ENCODE measurements around the gene MTG2. TPM values are rescaled to one million over a fixed set of nuclear protein-coding genes. Genes with fewer than 3 reads are reported as not detected.

The MTG2 gene
- total and polyA plus RNA-seq, 2 of the 13 experiments (the other 11 are each of a cell fraction or from before 2014, with no cell fraction given), result 20.4 to 37.8 TPM

DNA sequence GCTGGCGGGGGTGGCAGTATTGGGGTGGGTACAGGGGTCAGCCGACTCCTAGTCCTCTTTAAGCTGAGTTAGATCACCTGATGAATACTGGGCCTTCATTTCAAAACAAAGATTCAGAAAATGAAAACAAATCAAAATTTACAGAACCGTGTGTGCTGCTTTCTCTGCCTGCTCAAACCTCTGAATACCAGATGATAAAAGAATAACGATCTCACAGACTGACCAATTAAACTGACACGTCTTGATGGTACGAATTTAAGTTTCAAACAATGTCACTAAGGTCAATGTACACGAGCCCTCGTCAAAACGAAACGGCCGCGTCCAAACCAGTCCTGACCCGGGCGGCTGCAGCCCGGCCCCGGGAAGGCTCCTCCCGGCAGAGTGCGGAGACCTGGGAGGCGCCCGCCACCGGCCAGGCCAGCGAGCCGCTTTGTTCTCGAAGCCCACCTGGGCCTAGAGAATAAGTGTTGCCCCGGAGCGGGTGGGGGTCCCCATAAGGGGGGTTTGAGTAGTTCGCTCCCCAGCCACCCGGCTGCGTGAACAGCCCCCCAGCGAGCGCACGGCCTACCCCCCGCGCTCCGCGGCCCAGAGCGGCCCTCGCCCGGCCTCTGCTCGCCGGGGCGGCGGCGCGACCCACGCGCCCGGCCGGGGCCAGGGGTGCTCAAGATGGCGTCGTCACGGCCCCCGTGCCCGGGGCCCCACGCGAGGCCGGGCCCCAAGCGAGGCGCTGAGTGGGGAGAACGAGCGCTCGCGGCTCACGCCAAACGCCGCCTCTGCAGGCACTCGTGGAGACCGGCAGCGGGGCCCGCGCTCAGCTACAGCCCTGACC is 40.4 kb upstream of the MTG2 start (continued):
- TF ChIP-seq, protein P1, sequence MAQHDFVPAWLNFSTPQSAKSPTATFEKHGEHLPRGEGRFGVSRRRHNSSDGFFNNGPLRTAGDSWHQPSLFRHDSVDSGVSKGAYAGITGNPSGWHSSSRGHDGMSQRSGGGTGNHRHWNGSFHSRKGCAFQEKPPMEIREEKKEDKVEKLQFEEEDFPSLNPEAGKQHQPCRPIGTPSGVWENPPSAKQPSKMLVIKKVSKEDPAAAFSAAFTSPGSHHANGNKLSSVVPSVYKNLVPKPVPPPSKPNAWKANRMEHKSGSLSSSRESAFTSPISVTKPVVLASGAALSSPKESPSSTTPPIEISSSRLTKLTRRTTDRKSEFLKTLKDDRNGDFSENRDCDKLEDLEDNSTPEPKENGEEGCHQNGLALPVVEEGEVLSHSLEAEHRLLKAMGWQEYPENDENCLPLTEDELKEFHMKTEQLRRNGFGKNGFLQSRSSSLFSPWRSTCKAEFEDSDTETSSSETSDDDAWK (CRISPR knock-in tag; IDR thresholded peaks at IDR 0.05), result no peak
- TF ChIP-seq, protein P2, sequence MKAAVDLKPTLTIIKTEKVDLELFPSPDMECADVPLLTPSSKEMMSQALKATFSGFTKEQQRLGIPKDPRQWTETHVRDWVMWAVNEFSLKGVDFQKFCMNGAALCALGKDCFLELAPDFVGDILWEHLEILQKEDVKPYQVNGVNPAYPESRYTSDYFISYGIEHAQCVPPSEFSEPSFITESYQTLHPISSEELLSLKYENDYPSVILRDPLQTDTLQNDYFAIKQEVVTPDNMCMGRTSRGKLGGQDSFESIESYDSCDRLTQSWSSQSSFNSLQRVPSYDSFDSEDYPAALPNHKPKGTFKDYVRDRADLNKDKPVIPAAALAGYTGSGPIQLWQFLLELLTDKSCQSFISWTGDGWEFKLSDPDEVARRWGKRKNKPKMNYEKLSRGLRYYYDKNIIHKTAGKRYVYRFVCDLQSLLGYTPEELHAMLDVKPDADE (CRISPR knock-in tag; IDR thresholded peaks at IDR 0.05), result peak; percentile 6; the same call in 1 of the 2 replicates
- no peak for TF ChIP-seq ZNF3 (CRISPR knock-in tag; IDR thresholded peaks at IDR 0.05)
- 0 out of 2 replicates have a peak, but pooled peaks have one; percentile 61 for TF ChIP-seq ZNF44 (CRISPR knock-in tag; IDR thresholded peaks at IDR 0.05)
- TF ChIP-seq ZKSCAN5 (CRISPR knock-in tag; IDR thresholded peaks at IDR 0.05), result no peak

DNA sequence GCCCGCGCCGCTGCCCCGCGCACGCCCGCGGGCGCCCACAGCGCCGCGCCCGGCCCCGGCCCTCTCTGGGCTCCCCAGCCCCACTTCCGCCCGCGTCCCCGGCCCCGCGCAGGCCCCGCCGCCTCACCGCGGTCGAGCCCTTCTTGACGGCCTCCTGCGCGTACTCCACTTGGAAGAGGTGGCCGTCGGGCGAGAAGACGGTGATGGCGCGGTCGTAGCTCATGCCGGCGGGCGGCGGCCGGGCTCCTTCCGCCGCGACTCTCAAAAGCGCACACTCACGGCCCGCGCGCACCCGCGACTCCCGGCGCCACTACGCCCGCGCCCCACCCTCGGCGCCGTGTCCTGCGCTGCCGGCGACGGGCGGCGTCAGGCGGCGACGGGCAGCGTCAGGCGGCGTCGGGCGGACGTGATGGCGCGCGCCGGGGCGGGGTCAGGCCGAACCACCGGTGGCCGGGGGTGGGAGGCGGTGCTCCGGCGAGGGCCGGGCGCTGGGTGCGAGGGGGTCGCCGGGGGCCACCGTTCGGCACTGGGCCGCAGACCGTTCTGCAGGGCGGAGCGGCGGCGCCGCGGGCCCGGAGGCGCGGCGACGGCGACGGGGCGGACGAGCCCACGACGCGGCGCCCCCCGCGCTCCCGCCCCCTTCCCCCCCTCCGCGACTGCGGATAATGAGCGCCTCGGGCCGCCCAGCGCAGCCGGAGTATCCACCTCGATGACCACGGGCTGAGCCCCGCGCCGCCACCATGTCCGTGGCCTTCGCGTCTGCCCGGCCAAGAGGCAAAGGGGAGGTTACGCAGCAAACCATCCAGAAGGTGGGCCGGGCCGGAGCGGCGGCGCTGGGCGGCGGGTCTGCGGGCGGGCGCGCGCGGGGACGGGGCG is 39.5 kb upstream of the MTG2 start, which contains the start of the genes PSMA7 and SS18L1:
Gene PSMA7, minus strand, starts transcription at position 314 of the 876 bp plus-strand sequence. Its CDS starts 91 bp downstream, at position 223.
Gene SS18L1, plus strand, starts transcription at position 689 of the 876 bp plus-strand sequence. Its CDS starts 52 bp downstream, at position 741.
- Histone ChIP-seq H3K27ac (ENCODE audit: extremely low read length, insufficient read depth, low read length) (peak within 1 kb of the TSS; percentile 72), H3K27me3 (ENCODE audit: control insufficient read depth in 1 of 2, insufficient read depth in 2 of 2, low read length in 2 of 2) (no peaks in the 10 kb centered on the region; a peak in 1 of 5 replicates), H3K79me2 (ENCODE audit: insufficient read depth, low read length) (peaks cover 83% of the 10 kb centered on the region), H3K36me3 (replicated peaks in 1 of 2; ENCODE audit: control insufficient read depth in 1 of 2, insufficient read depth in 2 of 2, low read length in 2 of 2) (peaks cover 16 to 26% of the 10 kb centered on the region in 2 experiments), H3K9me3 (ENCODE audit: low read length) (no peaks in the 10 kb centered on the region), H3K4me1 (ENCODE audit: insufficient read depth, low read length) (peaks cover 59% of the 10 kb centered on the region), H3K4me3 (replicated peaks in 1 of 3; ENCODE audit: insufficient read depth in 1 of 3, low read depth in 2 of 3, low read length in 3 of 3) (peak within 1 kb of the TSS; percentile 87 to 93 (median 88)), H3K9ac (ENCODE audit: insufficient read depth, low read depth, low read length) (peak within 1 kb of the TSS; percentile 90), H3K4me2 (ENCODE audit: low read depth, low read length) (peak within 1 kb of the TSS; percentile 96), H2AFZ (ENCODE audit: low read length) (no peak within 1 kb of the TSS), H4K20me1 (ENCODE audit: insufficient read depth, low read length) (peaks cover 48% of the 10 kb centered on the region)
- under 1% methylated on average over 79 of the region's 148 CpGs for whole genome bisulfite sequencing (ENCODE audit: low lambda C conversion rate)
- DNase-seq (ENCODE audit: low spot score) (peak; percentile 84), FAIRE-seq (no peak), ATAC-seq (peak; percentile 71)
- no TSS peak for BruUV-seq (replicated peaks)
- in situ Hi-C loops (cut with HindIII; ENCODE audit: extremely low pct_ligation_motif_present, low pct_unique_long_range_greater_than_20kb) (loop anchor here (5.0 kb wide), 1 partner anchor 131 kb away; no protein-coding TSS in a partner anchor), intact Hi-C loops (cut with micrococcal nuclease; ENCODE audit: unreplicated experiment) (no loop called here)
- ChIA-PET POLR2A (interaction anchor here (1.0 to 3.4 kb wide), 7 partner anchors 19 to 232 kb away, joined by 3 to 45 read pairs (median 7); partner anchors contain the start of genes LSM14B and TAF4), CTCF (ENCODE audit: low intra/inter-chr PET ratio, low total read pairs) (interaction anchor here (3.5 kb wide), 1 partner anchor 132 kb away, joined by 13 read pairs; no protein-coding TSS in a partner anchor)
- TF ChIP-seq ZNF766 (CRISPR knock-in tag; IDR thresholded peaks at IDR 0.05; ENCODE audit: borderline replicate concordance) (peak; percentile 90), HDAC6 (IDR thresholded peaks at IDR 0.05; ENCODE audit: low read depth, low read length) (no peak), MAZ (IDR thresholded peaks at IDR 0.05; ENCODE audit: borderline replicate concordance, low read depth, low read length) (peak; percentile 68; the same call in 1 of the 2 replicates), MAZ (CRISPR knock-in tag; IDR thresholded peaks at IDR 0.05; ENCODE audit: low read depth) (peak; percentile 98), ZNF761 (CRISPR knock-in tag; conservative IDR thresholded peaks at IDR 0.05) (peak; percentile 89; the same call in 1 of the 2 replicates)
- TF ChIP-seq, protein P3, sequence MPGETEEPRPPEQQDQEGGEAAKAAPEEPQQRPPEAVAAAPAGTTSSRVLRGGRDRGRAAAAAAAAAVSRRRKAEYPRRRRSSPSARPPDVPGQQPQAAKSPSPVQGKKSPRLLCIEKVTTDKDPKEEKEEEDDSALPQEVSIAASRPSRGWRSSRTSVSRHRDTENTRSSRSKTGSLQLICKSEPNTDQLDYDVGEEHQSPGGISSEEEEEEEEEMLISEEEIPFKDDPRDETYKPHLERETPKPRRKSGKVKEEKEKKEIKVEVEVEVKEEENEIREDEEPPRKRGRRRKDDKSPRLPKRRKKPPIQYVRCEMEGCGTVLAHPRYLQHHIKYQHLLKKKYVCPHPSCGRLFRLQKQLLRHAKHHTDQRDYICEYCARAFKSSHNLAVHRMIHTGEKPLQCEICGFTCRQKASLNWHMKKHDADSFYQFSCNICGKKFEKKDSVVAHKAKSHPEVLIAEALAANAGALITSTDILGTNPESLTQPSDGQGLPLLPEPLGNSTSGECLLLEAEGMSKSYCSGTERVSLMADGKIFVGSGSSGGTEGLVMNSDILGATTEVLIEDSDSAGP (CRISPR knock-in tag; IDR thresholded peaks at IDR 0.05; ENCODE audit: borderline replicate concordance), result peak; percentile 76; the same call in 1 of the 2 replicates
- TF ChIP-seq, protein P4, sequence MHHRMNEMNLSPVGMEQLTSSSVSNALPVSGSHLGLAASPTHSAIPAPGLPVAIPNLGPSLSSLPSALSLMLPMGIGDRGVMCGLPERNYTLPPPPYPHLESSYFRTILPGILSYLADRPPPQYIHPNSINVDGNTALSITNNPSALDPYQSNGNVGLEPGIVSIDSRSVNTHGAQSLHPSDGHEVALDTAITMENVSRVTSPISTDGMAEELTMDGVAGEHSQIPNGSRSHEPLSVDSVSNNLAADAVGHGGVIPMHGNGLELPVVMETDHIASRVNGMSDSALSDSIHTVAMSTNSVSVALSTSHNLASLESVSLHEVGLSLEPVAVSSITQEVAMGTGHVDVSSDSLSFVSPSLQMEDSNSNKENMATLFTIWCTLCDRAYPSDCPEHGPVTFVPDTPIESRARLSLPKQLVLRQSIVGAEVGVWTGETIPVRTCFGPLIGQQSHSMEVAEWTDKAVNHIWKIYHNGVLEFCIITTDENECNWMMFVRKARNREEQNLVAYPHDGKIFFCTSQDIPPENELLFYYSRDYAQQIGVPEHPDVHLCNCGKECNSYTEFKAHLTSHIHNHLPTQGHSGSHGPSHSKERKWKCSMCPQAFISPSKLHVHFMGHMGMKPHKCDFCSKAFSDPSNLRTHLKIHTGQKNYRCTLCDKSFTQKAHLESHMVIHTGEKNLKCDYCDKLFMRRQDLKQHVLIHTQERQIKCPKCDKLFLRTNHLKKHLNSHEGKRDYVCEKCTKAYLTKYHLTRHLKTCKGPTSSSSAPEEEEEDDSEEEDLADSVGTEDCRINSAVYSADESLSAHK (CRISPR knock-in tag; IDR thresholded peaks at IDR 0.05; ENCODE audit: borderline replicate concordance), result no peak

All from HepG2 (cell line).